ENCODE data around the gene ZNF280A.
"Not testable (repeated sequence)": the region's sequence is repeated elsewhere in the genome, so short reads cannot be mapped to it uniquely, and the experiment has no call there.

Gene ZNF280A

GRCh38 chr22:22469527-22469926 lies 50.5 kb downstream of the ZNF280A start:
- no peak for DNase-seq (ENCODE audit: low read depth, low spot score)
- no peaks in the 10 kb centered on the region for H3K36me3 ChIP-seq (ENCODE audit: insufficient read depth, low read length)
- no peak overlapping the region for H3K27ac ChIP-seq
- H3K9me3 ChIP-seq (ENCODE audit: low read depth, low read length): no peaks in the 10 kb centered on the region
- TF ChIP-seq EZH2 (IDR thresholded peaks at IDR 0.05) (no peak), FOXP2 (optimal IDR thresholded peaks at IDR 0.05; ENCODE audit: control extremely low read depth, extremely low read length, insufficient read depth) (no peak), POLR2AphosphoS5 (IDR thresholded peaks at IDR 0.05; ENCODE audit: borderline replicate concordance, low read depth, low read length) (no peak)
- no peak overlapping the region for H3K9ac ChIP-seq (ENCODE audit: insufficient read length)
- H3K4me3 ChIP-seq: no peak overlapping the region

DNA sequence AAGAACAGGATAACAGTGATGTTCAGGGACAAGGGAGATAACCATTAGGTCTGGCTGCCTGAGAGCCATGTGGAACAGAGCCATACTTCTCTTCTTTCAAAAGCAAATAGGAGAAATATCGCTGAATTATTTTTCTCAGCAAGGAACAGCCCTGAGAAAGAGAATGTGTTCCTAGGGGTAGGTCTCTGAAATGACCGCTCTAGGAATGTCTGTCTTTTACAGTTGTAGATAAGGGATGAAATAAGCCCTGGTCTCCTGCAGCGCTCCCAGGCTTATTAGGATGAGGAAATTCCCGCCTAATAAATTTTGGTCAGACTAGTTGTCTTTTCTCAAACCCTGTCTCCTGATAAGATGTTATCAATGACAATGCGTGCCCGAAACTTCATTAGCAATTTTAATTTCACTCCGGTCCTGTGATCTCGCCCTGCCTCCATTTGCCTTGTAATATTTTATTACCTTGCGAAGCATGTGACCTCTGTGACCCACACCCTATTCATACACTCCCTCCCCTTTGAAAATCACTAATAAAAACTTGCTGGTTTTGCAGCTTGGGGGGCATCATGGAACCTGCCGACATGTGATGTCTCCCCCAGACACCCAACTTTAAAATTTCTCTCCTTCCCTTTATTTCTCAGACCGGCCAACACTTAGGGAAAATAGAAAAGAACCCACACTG lies 51.1 kb downstream of the ZNF280A start:
- not testable (repeated sequence) for DNase-seq (ENCODE audit: low read depth, low spot score); H3K4me3 ChIP-seq; H3K9ac ChIP-seq (ENCODE audit: insufficient read length); H3K9me3 ChIP-seq (ENCODE audit: low read depth, low read length); H3K36me3 ChIP-seq (ENCODE audit: insufficient read depth, low read length); H3K27ac ChIP-seq

GRCh38 chr22:22467112-22467511 lies 53.0 kb downstream of the ZNF280A start:
- TF ChIP-seq FOXP2 (optimal IDR thresholded peaks at IDR 0.05; ENCODE audit: control extremely low read depth, extremely low read length, insufficient read depth) (no peak), EZH2 (IDR thresholded peaks at IDR 0.05) (no peak), POLR2AphosphoS5 (IDR thresholded peaks at IDR 0.05; ENCODE audit: borderline replicate concordance, low read depth, low read length) (no peak)
- H3K27ac ChIP-seq: no peak overlapping the region
- no peaks in the 10 kb centered on the region for H3K36me3 ChIP-seq (ENCODE audit: insufficient read depth, low read length)
- DNase-seq (ENCODE audit: low read depth, low spot score): no peak
- no peaks in the 10 kb centered on the region for H3K9me3 ChIP-seq (ENCODE audit: low read depth, low read length)
- H3K4me3 ChIP-seq: no peak overlapping the region
- H3K9ac ChIP-seq (ENCODE audit: insufficient read length): no peak overlapping the region

- TF ChIP-seq POLR2AphosphoS5 (IDR thresholded peaks at IDR 0.05; ENCODE audit: borderline replicate concordance, low read depth, low read length) (no peak), FOXP2 (optimal IDR thresholded peaks at IDR 0.05; ENCODE audit: control extremely low read depth, extremely low read length, insufficient read depth) (no peak), EZH2 (IDR thresholded peaks at IDR 0.05) (no peak)
- Histone ChIP-seq H3K4me3 (no peak overlapping the region), H3K36me3 (ENCODE audit: insufficient read depth, low read length) (no peaks in the 10 kb centered on the region), H3K9ac (ENCODE audit: insufficient read length) (no peak overlapping the region), H3K9me3 (ENCODE audit: low read depth, low read length) (no peaks in the 10 kb centered on the region), H3K27ac (no peak overlapping the region)
- no peak for DNase-seq (ENCODE audit: low read depth, low spot score)
Measured at GRCh38 chr22:22465782-22466181, 54.3 kb downstream of the ZNF280A start.

GRCh38 chr22:22465094-22465602 lies 54.9 kb downstream of the ZNF280A start:
- DNase-seq (ENCODE audit: low read depth, low spot score): no peak
- TF ChIP-seq POLR2AphosphoS5 (IDR thresholded peaks at IDR 0.05; ENCODE audit: borderline replicate concordance, low read depth, low read length): no peak
- no peak for TF ChIP-seq FOXP2 (optimal IDR thresholded peaks at IDR 0.05; ENCODE audit: control extremely low read depth, extremely low read length, insufficient read depth)
- TF ChIP-seq EZH2 (IDR thresholded peaks at IDR 0.05): no peak
- Histone ChIP-seq H3K36me3 (ENCODE audit: insufficient read depth, low read length) (no peaks in the 10 kb centered on the region), H3K27ac (no peak overlapping the region), H3K4me3 (no peak overlapping the region), H3K9ac (ENCODE audit: insufficient read length) (no peak overlapping the region), H3K9me3 (ENCODE audit: low read depth, low read length) (no peaks in the 10 kb centered on the region)

DNA sequence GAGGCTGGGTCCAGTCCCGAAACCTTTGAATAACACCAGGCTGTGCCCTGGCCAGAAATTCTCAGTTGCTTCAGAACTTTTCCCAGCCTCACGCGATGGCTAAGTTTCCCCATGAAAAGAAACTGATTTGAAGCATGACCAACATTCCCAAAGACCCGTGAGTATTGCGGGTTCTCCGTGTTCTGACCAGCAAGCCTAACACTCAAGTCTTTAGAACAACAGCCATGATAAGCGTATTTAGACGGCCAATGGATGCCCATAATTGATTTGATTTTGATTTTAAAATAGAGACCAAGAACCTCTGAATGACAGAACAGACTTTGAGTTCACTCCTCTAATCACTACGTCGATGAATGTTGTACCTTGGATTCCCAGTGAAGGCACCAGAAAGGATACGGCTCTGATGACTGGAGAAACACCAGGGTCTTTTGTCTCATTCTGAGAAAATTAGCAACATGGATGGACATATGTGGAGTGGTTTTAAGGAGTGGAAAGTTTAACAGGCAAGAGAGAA lies 55.5 kb downstream of the ZNF280A start:
- Histone ChIP-seq H3K27ac (no peak overlapping the region), H3K36me3 (ENCODE audit: insufficient read depth, low read length) (no peaks in the 10 kb centered on the region), H3K4me3 (no peak overlapping the region), H3K9me3 (ENCODE audit: low read depth, low read length) (no peaks in the 10 kb centered on the region), H3K9ac (ENCODE audit: insufficient read length) (no peak overlapping the region)
- no peak for TF ChIP-seq EZH2 (IDR thresholded peaks at IDR 0.05)
- TF ChIP-seq FOXP2 (optimal IDR thresholded peaks at IDR 0.05; ENCODE audit: control extremely low read depth, extremely low read length, insufficient read depth): no peak
- TF ChIP-seq POLR2AphosphoS5 (IDR thresholded peaks at IDR 0.05; ENCODE audit: borderline replicate concordance, low read depth, low read length): no peak
- DNase-seq (ENCODE audit: low read depth, low spot score): no peak

GRCh38 chr22:22463855-22464540 lies 56.1 kb downstream of the ZNF280A start:
- H3K36me3 ChIP-seq (ENCODE audit: insufficient read depth, low read length): no peaks in the 10 kb centered on the region

More at GRCh38 chr22:22463855-22464540, 56.1 kb downstream of the ZNF280A start:
- no peak overlapping the region for H3K27ac ChIP-seq
- TF ChIP-seq EZH2 (IDR thresholded peaks at IDR 0.05) (no peak), FOXP2 (optimal IDR thresholded peaks at IDR 0.05; ENCODE audit: control extremely low read depth, extremely low read length, insufficient read depth) (no peak), POLR2AphosphoS5 (IDR thresholded peaks at IDR 0.05; ENCODE audit: borderline replicate concordance, low read depth, low read length) (no peak)
- H3K4me3 ChIP-seq: no peak overlapping the region
- no peak overlapping the region for H3K9ac ChIP-seq (ENCODE audit: insufficient read length)
- DNase-seq (ENCODE audit: low read depth, low spot score): peak; percentile 56
- H3K9me3 ChIP-seq (ENCODE audit: low read depth, low read length): no peaks in the 10 kb centered on the region

Measured in SK-N-MC (cell line).